Measurements from ENCODE around the gene VPS13D.
"Not testable (repeated sequence)": the region's sequence is repeated elsewhere in the genome, so short reads cannot be mapped to it uniquely, and the experiment has no call there.

Gene VPS13D

DNA sequence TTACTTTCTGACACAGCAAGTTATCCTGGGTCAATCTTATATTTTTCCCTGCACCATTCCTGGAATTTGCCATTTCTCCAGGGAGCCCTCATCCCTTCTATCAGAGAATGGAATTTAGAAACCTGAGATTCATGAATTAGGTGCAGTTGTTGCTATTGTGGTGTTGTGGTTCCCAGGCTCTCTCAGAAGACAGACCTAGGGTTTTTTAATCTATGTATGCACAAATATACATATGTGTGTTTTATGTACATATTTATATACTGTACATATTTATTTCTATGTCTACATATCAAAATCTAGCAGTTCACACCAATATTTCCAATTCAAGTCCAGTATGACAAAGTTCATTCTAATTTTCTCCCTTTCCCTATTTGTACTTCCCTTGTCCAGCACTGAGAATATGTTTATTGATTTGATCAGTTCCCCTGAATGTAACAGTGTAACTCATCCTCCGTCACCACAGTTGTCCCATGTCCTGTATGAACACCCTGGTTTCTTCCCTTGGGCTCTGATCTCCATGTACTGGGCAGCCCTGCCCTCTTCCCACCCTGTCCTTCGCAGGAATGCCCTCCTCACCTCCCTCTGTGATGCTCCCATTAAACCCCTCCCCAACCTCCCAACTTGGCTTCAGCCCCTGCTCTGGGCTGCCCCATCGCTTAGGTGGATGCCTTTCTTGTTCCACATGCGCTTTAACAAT lies 145.5 kb downstream of the VPS13D start:
- DNase-seq (ENCODE audit: low spot score) = no peak

DNA sequence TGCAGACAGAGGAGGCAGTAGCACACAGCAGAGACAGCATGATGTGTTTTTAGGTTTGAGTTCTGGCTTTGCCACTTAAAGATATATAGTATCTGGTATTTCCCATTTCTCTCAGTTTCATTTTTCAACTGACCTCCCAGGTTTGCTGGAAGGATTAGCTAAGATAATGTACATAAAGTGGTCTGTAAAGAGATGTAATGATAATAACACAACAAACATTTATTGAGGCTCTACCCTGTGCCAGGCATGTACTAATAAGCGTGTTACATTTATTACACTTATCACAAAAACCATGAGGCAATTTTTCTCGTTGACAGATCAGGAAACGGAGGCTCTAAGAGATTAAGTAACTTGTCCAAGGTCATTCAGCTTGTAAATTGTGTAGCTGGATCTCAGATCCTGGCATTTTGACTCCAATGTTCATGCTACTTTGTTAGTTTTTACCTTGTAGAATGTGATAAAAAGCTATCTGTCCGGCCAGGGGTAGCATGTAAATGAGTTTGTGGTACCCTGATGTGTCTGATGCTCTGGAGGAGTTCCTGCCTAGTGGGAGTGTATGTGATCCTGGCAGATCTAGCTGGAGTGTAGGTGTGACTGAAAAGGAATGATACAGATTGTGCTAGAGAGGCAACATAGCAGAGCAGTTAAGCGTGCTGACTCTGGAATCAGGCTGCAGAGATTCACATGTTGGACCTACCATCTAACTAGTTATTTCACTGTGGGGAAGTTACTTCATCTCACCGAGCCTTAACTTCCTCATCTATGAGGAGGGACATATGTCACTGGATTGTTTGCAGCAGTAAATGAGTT lies 146.6 kb downstream of the VPS13D start:
- no peak for DNase-seq (ENCODE audit: low spot score)

DNA sequence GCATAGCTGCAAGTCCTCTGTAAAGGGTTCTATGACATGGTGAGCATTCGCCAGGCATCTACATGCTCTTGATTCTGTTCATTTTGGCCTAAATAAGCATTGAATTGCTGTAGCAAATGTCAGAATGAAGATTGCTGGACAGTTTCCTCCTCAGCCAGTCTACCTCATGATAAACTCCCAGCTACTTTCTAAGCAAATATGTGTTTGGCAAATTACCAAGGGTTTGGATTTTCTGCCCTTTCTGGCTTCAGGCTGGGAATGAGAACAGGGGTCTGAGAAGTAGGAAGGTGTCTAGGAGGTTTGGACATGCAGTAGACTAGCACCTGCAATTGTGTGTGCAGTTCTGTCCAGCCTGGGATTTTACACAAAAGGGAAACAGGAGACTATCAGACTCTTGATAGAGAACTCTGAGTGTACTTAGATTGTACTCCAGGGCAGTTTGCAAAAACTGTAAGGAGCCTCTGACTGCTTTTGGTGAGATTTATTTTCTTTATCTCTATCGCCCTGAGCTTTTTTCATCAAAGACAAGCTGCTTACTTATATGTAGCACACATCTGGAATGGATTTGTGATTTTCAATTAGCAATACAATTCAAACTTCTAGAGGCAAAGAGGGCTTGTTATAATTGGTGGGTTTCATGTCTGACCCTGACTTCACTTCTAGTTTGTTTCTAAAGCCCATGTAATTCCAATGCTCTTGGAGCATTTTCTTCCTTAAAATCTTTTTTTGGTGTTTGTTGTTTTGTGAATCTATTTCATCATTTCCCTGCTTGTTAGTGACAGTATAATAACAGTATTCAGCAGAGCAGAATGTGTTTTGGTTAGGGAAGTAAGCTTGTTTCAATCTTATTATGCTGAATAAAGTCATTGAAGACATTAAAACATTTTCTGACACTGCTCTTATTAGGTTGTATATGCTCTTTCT lies 150.8 kb downstream of the VPS13D start:
- no peak for DNase-seq (ENCODE audit: low spot score)

DNA sequence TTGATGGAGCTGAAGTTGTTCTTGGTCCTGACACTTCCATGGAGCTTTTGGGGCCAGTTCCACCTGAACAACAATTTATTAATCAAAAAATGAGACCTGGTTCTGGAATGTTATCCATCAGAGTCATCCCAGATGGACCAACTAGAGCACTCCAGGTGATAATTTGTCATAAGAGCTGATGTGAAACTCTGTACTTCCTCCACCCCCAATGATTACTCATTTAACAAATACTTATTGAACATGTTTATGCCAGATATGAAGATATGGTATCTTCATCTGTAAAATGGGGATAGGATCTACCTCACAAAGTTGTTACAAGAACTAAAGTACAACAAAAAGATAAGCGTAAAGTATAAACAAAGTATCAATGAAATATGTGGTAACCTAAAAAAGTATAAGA lies 153.2 kb downstream of the VPS13D start:
- DNase-seq (ENCODE audit: low spot score) = no peak

DNA sequence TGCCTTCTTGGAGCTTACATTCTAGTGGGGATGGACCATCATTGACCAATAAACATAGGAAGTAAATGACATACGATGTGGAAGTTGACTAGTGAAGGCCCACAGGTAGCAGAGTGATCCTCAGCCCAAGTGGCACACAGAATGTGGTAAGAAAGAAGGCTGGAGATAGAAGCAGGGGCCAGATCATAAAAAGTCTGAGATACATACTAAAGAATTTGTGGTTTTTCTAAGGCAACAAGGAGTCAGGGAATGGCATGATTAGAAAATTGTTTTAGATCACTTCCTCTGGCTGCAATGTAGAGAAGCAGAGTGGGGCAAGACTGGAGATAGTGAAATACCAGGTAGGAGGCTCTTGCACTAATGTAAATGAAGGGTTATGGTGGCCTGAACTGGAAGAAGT lies 154.0 kb downstream of the VPS13D start:
- DNase-seq (ENCODE audit: low spot score) = no peak

DNA sequence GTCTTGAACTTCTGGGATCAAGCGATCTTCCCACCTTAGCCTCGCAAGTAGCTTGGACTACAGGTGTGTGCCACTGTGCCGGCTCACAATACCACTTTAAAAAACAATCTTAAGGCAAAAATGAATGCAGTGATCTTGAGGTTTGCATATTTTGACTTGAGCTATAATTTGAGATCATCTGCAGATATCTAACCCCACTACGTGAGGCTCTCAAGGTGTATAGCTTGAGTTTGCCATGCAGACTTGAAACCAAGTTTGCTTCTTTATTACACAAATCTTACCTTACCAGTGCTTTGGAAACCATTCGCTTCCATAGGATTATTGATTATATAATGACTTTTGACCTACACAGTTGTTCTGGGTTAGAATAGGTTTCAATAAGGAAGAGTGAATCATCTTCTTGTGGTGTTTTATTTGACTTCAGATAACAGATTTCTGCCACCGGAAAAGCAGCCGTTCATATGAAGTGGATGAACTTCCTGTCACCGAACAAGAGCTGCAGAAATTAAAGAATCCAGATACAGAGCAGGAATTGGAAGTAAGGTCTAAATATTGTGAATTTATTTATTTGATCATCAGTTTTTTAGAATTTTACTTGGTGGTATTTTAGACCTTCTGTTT lies 155.1 kb downstream of the VPS13D start:
- DNase-seq (ENCODE audit: low spot score) = no peak

DNA sequence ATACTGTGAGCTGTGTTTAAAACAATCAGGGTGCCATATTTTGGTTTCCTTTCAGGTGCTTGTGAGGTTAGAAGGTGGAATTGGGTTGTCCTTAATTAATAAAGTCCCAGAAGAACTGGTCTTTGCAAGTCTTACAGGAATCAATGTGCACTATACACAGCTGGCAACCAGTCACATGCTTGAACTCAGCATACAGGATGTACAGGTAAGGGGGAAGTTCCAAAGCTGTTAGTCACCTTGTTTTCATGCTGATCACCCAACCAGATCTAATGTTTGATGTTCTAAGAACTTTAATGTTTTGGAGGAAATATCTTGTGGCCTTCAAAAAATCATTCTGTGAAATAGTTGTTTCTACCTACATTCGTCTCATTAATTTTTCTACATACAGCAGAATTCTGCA lies 156.3 kb downstream of the VPS13D start:
- DNase-seq (ENCODE audit: low spot score) = peak; percentile 27

DNA sequence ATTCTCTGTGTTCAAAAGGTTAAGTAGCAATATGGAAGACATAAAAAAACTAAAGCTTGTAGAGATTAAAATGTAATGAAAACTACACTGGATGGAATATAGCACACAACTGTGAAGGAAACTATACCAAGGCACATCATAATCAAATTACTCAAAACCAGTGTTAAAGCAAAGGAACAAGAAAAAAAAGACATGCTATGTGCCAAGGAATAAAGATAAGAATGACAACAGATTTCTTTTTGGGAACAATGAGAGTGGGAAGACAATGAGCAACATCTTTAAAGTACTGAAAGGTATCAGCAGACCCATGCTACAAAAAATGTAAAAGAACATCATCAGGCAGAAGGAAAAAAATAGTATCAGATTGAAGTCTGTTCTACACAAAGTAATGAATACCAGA lies 157.8 kb downstream of the VPS13D start:
- DNase-seq (ENCODE audit: low spot score) = no peak

DNA sequence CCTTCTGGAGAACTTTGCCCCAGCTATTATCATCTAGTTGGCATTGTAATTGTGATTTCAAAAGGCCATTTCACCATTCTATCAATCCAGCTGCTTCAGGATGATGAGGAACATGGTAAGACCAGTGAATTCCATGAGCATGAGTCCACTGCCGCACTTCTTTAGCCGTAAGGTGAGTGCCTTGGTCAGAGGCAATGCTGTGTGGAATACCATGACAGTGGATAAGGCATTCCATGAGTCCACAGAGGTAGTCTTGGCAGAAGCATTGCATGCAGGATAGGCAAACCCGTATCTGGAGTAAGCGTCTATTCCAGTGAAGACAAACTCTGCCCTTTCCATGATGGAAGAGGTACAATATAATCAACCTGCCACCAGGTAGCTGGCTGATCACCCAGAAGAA lies 160.5 kb downstream of the VPS13D start:
- DNase-seq (ENCODE audit: low spot score) = not testable (repeated sequence)

DNA sequence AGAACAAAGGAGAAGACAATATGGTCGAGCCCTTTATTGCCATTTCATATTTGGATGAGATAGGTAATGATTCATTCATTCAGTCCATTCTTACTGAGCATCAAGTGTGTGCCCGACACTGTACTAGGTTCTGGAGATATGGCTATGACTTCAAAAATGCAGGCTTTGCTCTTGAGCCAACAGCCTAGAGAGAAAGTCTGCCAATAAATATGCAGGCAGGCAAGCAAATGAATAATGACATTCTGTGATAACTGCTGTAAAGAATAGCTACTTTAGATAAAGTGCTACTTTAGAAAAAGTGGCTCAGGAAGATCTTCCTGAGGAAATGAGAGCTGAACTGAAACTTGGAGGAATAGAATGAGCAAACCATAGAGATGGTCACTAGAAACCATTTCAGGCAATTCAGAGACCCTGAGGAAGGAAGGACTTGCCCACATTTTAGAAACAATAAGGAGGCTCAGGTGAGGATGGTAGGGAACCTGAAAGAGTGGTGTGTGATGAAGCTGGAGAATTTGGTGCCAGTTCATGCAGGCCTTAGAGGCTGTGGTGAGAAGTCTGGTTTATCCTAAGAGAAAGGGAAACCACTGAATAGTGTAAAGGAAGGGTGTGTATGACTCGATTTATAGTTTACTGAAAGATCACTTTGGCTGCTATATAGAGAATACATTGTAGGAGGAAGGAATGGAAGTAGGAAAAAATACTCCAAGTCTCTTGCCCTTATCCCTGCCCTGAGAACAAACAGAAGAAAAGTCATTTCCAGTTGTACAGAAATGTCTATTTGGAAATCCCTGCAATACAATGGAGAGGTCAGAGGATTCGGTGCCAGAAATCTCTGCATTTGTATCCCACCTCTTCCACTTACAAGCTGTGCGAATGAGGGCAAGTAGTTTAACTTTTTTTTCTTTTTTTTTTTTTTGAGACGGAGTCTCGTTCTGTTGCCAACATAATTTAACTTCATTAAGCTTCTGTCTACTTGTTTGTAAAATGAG lies 167.9 kb downstream of the VPS13D start:
- no peak for DNase-seq (ENCODE audit: low spot score)

DNA sequence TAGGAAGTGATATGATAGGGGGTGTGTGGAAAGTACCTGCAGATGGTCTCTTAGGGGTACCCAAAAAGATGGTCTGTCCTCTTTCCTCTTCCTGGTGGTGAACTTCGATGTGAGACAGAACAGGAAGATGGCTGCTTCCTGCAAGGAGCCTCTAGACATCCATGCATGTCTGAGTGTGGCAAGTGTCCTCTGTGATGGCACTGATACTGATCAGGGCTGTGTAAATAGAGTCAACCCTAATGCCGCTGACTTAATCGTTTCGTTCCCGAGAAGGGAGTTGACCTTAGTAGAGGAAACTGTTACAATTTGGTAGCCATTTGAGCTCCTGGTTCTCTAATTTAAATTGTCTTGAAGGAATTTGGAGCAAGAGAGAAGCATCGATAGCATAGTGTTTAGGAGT lies 168.6 kb downstream of the VPS13D start:
- DNase-seq (ENCODE audit: low spot score) = no peak

DNA sequence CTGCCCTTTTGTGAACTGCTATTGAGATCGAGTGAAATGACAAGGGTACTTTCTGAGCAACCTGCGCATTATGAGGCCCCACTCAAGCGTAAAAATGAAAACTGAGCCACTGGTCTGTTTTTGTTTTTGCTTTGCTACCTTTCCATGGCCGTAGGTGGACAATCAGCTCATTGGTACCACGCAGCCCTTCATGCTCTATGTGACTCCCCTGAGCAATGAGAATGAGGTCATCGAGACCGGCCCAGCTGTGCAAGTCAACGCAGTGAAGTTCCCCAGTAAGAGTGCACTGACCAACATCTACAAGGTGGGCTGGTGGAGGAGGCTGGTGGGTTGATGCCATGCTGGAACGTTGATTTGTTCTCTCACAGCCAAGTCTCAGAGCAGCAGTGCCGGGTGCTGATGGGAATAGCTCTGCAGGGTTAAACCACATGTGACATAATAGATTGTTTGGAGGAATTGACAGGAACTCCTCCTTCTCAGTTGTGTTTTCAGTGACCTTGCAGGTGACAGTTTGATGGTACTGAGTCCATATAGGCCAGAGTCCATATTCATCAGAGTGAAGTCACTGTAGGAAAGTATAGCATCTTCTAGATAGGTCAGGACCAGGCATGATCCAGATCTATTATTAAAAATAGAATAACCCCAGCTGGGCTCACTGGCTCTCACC lies 170.3 kb downstream of the VPS13D start:
- no peak for DNase-seq (ENCODE audit: low spot score)

DNA sequence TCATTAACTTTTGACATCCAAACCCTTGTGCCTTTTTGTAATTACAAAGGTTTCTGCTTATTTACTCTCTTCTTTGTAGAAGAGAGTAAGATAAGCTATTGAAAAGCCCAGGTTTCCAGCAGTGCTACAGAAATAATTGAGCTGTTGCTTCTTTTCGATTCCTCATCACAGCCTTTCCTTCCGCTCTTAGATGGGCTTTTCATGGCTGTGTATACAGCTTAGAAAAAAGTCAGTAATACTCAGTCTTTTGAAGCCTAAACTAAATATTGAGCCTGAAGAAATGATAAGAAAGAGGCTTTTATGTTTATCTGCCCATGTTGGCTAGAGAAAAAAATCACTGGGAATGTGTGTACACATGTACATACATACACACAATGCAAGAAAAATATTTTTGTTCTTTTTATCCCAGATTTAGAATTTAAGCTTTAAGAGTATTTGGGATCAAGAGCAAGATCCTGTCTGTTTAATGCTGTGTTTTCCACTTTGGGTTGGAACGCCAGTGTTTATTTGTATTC lies 172.4 kb downstream of the VPS13D start:
- no peak for DNase-seq (ENCODE audit: low spot score)

DNA sequence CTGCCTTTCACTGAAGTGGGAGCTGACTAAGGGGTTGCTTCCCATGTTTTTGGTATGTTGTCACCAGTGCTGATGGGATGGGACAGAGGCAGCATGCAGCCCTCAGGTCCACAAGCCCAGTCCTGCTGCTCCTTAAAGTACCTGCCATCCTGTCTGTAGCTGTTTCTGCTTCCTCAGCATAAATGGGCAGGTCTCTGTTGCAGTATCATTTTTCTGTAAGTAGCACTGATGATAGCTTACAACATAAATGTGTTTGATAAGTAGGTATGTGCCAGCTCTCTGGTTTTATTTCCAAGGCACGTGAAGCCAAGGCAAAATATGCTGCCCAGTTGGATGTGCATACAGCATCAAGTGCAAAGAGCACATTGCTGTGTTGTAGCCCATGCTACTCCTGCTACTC lies 173.0 kb downstream of the VPS13D start:
- no peak for DNase-seq (ENCODE audit: low spot score)

DNA sequence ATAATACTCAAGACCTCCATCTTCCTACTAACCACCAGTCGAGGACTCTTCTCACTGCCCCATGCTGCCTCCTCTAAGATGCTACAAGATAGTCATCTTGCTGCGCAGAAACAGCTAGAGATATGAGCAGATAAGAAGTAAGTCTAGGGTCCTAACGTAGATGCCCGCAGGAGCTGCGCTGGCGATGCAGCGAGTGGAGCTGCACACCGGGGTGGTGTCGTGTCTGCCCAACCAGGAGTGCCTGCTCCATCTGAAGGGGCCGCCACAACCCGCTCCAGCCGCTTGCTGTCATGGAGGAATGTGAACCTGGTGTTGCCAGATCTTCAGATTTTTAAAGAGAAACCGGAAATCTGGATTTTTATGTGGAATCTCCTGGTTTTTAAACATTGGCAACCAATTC lies 175.1 kb downstream of the VPS13D start:
- DNase-seq (ENCODE audit: low spot score) = no peak

DNA sequence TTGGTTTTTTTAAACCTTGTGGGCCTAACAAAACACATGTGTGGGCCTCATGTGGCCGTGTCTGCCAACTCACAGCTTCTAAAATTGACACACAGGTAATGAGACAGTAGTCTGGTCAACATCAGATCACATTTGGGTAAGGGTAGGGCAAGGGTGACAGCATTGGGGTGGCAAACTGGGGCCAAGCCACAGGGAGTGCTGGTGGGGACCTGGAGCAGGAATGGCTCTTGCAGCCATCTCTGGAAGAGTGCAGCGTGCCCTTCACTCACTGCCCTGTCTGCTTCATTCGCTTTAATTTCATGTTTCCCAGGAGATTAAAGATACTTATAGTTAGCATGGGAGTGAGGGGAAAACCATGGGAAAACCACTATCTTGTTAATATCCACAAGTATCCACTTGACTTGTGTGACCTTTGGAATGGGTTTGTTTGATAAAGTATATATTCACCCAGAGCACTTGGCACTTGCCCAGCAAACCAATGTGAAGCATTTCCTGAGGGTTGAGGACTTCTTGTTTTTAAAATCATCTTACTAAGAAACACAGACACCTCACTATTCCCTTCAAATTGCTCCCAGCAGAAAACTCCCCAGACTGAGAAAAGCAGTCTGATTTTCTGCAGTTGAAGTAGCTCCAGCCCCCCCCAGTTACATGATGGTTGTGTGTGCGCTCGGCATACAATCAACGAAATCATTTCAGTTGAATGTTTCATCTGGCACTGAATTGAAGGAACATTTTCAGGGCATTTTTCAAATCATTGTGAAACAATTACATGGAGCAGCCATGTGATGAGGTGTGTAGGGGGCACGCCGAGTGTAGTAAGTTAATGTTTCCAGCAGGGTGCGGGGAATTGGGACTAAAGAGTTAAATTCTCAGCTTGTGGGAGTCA lies 175.7 kb downstream of the VPS13D start:
- no peak for DNase-seq (ENCODE audit: low spot score)

DNA sequence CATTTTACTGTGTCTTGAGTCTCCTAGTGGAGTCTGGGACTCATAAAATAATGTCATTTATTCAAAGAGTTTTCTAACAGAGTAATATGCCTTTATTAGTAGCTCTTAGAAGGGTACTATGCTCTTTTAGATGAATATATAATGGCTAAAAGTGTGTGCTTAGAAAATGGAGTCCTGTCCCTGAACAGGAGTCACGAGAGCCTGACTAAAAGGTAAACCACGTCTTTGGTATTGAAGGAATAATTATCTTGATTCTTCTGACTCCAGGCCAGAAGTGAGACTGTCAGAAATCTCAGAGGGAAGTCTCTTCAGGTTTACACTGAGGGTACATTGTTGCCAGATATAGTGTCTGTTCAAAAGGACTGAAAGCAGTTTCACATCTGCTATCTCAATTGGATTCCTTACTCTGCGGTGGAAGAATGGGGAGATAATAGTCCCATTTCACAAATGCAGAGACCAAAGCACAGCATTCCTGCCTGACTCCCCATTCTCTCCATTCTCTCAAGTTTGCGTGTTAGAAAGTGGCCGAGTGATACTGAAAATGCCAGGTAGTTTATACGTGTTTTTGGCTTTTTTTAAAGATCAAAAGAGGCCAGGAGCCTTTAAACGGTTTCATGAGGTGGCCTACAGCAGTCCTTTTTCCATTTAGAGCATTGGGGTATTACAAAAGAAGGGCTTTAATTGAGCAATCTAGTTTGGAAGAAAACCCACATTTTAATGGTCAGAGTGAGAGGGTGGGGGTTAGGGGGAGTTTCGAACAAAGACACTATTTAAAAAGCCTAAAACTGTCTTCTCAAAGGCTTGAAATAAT lies 176.6 kb downstream of the VPS13D start:
- DNase-seq (ENCODE audit: low spot score) = no peak

All from iPS-NIHi11 (cell line).